ENCODE results near the gene LEUTX.
"Not testable (repeated sequence)": the region's sequence is repeated elsewhere in the genome, so short reads cannot be mapped to it uniquely, and the experiment has no call there.

The LEUTX gene, protein sequence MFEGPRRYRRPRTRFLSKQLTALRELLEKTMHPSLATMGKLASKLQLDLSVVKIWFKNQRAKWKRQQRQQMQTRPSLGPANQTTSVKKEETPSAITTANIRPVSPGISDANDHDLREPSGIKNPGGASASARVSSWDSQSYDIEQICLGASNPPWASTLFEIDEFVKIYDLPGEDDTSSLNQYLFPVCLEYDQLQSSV

DNA sequence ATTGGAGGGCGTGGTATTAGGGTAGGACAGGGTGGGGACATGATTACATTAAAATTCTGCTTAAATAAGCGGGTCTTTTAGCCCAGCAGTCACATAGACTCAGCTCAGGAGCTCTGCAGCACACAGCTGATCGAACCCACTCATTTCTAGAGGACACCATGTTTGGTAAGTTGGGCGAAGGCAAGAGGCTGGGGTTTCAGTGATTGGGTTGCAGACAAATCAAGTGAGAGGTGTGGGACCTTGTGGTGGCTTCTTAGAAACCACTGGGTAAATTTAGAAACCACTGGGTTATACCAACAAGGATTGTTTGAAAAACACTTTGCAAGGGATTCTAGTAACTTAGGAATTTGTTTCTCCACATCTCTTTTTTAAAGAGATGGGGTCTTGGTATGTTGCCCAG lies at the start of gene LEUTX:
LEUTX (plus strand) TSS at position 92 of the 400 bp plus-strand sequence; CDS start at position 159, 67 bp downstream.
- no peak for DNase-seq

DNA sequence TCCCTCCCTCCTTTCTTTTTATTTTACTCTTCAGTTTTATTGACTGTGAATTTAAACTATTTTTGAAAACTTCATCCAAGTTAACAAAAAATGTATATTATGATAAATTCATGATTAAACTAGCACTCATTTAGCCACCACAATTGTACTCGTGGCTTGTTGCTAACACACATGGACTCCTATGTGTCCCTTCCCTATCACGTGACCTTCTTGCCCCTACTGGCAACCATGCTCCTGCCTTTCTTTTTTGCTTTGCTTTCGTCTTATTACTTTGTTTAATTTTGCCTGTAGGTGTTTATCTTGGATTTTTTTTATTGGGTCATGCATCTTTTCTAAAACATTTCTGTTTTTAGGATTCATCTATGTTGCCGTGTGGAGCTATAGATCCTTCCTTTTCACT lies 49.1 kb upstream of the LEUTX start:
- no peak for DNase-seq

DNA sequence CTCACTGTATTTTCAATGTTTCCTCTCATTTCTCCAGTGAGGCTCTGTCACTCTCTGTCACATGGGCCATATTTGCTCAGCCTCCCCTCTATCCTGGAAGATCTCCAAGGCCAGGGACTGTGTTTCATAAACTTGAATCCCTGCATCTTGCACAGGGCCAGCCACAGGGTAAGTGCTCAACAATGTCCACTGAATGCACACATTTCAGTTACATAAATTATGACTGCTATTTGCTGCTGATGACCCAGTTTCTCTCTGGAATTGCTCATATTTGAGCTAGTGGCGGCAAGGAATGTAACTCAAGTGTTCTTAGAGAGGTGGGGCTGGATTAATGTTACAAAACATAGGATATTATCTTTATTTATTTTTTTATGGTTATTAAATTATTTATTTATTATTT lies 47.0 kb upstream of the LEUTX start:
- no peak for DNase-seq

DNA sequence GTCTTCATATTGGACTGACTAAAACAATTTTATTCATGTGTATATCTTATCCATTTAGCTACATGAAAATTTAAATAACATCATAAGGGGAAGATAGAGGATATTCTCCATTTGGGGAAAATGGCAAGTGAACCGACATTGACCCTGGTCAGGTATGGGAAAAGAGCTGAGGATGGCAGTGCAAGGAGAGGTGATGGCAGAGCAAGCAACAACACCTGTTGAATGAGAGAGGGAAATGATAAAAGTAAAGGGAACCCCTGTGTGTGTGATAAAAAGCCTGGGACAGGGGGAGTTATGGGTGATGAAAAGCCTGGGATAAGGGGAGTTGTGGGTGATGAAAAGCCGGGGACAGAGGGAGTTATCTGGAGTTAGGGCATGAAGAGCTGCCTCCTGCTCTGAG lies 44.8 kb upstream of the LEUTX start:
- no peak for DNase-seq

DNA sequence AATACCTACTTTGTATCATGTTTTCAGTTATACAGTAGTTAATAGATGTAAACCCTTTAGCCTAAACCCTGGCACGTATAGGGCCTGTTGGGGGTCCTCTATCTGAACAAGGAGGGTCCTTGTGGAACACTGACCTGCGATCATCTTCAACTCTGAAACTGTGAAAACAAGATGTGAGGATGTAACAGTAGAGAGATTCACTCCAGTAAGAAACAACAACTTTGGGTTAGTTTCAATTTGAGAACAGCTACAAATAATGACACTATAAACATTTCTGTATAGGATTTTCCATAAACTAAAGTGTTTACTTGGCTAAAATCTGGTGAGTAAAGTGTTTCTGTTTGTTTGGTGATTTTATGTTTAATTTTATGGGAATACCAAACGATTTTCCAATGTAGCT lies 43.0 kb upstream of the LEUTX start:
- no peak for DNase-seq

DNA sequence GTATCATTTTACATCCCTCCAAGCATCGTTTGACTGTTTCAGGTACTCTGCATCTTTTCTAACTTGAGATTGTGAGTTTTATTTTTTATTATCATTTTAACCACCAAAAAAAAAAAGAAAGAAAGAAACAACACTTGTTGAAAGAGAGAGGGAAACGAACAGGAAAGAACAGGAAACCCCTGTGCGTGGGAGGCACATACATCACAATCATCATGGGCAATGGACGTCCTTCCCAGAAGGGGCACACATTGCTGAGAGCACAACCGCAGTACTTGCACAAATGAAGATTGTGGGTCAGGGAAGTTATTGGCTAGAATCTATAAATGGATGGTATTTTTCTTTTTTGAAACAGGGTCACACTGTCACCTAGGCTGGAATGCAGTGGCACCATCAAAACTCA lies 42.6 kb upstream of the LEUTX start:
- DNase-seq: no peak

DNA sequence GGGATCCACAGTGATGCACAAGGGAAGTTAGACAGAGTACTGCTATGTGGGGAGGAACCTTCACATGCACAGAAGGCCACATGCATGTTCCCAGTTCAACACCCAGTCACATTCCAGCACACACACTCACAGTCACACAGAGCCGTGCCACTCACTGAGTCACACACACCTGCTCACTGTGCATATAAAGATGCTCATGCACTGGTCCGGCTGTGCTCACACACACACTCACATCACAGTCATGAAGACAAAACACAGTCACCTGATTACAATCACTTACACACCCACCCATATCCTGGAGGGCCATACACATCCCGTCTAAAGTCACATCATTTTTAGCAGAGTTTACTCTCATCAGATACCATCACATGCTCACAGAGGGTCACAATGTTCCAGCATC lies 41.3 kb upstream of the LEUTX start:
- DNase-seq: no peak

DNA sequence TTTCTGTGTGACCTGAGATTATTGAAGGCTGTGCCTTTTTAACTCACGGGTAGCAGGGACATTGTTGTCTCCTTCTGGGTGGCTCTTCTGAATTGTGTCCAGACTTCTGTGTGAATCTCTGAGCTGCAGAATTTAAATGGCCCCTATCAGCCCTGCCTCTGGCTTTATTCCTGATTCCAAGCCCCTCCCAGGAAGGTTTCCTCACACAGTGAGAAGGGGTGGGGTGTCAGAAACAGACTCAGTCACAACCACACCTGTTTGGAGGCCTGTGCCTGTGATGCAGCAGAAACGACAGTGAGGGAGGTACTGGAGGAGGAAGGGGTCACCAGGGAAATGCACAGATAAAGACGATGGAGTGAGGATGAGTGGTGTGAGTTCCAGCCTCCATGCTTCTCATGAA lies 40.8 kb upstream of the LEUTX start, which contains the start of gene CLC:
CLC (minus strand) TSS at position 139 of the 400 bp plus-strand sequence; CDS start at position 62, 77 bp downstream.
- no peak for DNase-seq

DNA sequence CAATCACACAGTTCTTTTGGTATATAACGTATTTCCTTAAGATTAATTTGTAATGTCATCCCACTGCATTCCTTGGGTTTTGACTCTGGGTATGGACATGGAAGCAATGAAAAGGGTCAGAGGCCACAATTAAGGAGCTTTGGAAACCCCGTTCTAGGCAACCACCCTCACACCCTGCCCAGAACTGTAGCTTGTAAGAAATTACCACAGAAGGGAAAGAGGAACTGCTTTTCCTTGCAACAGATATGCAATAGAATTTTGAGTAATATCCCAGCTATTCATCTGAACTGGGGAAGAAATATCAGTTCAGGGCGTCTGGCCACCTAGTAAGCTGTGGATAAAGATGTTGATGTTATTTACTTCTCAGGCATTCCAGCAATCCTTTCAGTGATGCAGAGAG lies 39.8 kb upstream of the LEUTX start:
- DNase-seq: no peak

DNA sequence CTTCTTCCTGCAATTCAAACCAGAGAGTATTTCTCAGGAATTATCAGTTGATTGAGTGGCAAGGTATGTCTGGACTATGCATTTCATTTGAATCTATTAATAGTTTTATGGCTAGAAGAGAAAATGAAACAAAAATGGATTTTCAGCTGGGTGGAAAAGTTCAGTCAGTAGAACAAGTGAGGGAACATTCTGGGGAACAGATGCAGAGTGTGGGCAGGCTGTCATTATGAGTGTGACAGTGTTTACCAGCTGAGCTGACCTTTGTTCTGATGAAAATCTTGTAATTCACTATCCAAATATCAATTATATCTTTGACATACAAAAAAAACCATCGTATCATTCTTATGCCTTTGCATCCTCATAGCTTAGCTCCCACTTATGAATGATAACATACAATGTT lies 38.3 kb upstream of the LEUTX start:
- DNase-seq: no peak

DNA sequence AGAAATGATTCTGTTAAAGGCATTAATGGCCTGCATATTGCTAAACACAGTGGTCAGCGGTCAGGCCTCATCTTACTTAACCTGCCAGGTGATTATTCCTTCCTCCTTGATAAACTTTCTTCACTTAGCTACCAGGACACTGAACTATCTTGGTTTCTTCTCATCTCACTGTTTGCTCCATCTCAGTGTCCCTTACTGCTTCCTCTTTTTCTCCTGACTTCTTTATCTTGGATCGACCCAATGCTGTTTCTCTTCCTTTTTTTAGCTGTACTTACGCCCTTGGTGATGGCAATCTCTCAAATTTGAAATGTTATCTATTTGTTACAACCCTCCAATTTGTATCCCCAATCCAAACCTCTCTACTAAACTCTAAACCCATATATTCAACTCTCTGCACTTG lies 33.0 kb upstream of the LEUTX start:
- no peak for DNase-seq

DNA sequence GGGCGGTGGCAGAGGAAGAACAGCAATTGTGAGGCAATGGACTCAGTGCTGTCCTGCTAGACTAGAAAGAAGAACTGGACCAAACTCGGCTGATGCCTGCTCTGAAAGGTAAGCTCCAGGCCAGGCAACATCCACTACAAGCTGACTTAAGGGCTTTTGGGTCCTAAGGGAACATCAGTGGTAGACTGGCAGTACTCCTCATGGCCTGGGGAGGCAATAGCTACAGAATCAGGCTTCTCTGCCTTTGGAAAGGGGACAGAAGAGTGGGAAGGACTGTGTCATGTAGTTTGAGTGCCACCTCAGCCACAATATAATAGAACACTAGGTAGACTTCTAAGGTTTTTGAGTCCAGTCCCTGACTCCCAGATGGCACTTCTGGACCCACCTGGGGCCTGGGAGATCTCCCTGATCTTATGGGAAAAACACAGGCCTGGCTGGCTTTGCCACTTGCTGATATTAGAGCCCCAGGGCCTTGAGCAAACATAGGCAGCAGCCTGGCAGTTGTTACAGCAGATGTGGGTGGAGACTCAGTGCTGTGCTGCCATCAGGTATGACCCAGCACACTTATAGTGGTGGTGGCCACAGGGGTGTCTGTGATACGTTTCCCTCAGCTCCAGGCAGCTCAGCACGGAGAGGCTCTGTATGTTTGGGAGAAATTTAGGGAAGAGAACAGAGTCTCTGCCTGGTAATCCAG lies 31.7 kb upstream of the LEUTX start:
- no peak for DNase-seq

DNA sequence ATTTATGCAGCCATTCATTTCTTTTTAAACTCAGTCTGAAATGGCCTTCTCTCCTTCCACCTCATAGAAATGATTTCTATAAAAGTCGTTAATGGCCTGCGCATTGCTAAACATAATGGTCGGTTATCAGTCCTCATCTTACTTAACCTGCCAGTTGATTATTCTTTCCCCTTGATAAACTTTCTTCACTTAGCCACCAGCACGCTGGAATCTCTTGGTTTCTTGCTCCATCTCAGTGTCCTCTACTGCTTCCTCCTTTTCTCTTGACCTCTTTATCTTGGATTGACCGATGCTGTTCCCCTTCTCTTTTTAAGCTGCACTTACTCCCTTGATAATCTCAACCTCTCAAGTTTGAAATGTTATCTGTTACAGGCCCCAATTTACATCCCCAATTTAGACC lies 28.7 kb upstream of the LEUTX start:
- DNase-seq: no peak

DNA sequence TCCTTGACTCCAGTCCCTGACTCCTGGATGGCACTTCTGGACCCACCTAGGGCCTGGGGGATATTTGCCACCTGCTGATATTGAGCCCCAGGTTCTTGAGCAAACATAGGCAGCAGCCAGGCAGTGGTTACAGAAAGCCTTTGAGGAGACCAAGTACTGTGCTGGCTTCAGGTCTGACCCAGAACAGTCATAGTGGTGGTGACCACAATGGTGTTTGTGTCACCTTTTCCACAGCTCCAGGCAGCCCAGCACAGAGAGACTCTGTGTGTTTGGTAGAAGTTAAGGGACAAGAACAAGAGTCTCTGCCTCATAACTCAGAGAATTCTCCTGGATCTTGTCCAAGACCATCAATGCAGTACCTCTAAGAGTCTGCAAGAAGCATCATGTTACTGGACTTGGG lies 26.3 kb upstream of the LEUTX start:
- DNase-seq: no peak

DNA sequence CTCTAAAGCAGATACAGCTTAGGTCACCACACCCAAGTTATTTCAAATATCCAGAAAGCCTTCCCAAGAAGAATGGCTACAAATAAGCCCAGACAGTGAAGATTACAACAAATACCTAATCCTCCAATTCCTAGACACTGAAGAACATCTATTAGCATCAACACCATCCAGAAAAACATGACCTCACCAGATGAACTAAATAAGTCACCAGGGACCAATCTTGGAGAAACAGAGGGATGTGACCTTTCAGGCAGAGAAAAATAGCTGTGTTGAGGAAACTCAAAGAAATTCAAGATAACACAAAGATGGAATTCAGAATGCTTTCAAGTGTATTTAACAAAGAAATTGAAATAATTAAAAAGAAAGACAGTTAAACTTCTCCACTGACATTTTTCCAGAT lies 25.9 kb upstream of the LEUTX start:
- no peak for DNase-seq

DNA sequence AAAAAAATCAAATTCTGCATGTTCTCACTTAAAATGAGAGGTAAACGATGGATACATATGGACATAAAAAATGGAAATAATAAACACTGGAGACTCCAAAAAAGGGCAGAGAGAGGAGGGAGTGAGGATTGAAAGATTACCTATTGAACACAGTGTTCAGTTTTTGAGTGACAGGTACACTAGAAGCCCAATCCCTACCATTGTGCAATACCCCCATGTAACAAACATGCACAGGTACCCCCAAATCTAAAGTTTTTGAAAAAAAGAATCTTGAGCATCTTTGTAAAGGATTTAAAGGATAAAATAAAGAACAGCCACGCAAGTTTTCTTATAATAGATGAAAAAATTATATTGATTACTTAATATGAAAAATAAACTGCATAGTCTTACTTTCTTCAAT lies 24.1 kb upstream of the LEUTX start:
- DNase-seq: no peak

DNA sequence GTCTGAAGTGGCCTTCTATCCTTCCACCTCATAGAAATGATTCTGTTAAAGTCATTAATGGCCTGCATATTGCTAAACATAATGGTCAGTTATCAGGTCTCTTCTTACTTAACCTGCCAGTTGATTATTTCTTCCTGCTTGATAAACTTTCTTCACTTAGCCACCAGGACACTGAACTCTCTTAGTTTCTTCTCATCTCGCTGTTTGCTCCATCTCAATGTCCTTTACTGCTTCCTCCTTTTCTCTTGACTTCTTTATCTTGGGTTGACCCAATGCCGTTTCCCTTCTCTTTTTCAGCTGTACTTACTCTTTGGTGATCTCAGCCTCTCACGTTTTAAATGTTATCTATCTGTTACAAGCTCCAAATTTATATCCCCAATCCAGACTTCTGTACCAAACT lies 23.7 kb upstream of the LEUTX start:
- no peak for DNase-seq

DNA sequence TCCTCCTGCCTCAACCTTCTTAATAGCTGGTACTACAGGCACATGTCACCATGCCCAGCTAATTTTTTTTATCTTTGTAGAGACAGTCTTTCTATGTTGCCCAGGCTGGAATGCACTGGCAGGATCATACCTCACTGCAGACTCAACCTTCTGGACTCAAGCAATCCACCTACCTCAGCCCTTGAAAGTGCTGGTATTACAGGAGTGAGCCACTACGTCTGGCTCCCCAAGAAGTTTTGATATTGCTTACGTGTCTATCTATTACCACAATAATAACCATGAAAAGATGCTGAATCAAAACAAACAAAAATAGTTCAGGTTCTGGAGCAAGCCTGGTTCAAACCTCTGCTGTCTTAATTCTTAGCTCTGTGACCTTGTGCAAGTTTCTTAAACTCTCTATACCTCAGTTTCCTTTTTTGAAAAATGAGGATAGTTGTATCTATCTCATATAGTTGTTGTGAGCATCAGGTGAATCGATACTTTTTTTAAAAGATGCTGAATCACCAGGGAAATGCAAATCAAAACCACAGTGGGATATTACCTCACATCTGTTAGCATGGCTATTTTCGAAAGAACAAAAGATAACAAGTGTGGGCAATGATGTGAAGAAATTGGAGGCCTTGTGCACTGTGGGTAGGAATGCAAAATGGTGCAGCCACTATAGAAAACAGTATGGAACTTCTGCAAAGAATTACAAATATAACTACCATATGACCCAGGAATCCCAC lies 19.0 kb upstream of the LEUTX start:
- no peak for DNase-seq

DNA sequence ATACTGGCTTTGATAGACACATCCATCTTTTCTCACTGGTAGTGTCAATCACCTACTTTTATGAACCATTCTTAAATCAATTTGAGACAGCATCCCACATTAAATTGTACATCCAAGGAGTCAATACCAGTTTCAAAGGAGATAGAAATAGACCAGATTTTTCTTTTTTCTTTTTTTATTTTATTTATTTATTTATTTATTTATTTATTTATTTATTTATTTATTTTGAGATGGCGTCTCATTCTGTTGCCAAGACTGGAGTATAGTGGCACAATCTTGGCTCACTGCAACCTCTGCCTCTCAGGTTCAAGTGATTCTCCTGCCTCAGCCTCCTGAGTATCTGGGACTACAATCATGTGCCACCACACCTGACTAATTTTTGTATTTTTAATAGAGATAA lies 16.8 kb upstream of the LEUTX start:
- DNase-seq: not testable (repeated sequence)

DNA sequence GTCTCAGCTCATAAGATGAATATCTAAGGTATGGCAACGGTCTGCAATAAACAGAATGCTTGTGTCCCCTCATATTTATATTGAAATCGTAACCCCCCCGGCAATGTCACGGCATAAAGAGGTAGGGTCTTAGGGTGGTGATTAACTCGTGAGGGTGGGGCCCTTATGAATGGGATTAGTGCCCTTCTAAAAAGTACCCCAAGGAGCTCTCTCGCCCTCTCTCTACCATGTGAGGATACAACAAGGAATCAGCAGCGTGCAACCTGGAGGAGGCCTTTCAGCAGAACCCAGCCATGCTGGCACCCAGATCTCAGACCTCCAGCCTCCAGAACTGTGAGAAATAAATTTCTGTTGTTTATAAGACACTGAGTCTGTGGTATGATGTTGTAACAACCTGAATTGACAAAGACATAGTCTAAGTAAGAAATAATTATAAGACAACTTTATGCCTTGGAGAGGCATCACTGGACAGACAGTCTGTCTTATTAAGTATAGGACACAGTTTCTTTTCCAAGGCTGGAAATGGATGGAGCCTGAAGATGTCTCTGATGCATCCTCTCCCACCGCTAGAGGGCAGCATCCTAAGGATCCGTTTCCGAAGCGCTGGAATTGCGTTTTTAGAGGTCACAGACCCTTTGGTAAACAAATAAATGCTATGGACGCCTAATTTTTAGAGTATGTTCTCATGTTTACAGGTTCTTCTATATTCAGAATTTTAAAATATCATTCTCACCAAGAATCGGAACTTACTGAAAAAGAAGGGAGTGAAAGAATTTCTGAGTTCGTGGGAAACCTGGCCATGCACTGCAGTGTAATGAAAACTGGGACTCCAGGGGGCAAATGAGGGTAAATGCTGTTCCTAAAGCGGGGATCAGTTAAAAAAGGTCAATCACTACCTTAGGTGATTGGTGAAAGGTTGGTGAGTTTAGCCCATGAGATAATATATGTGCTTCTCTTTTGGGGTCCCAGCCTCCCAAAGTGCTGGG lies 13.3 kb upstream of the LEUTX start:
- no peak for DNase-seq

DNA sequence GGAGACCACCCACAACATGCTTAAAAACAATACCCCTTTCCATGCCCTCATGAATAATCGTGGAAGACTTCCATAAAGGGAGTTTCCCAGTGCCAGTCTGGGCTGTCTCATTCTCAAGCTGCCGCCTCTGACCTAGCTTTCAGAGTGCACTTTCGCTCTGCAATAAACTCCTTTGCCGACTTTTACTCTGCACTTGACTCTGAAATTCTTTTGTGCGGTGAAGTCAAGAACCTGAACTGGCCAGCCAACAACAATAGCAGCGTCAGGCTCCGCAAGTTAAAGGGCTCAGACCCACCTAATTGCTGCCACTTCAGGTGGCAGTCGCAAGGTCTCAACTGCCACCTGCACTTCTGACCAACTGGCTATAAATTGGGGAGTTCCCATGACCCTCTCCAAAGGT lies 10.3 kb upstream of the LEUTX start:
- DNase-seq: no peak

DNA sequence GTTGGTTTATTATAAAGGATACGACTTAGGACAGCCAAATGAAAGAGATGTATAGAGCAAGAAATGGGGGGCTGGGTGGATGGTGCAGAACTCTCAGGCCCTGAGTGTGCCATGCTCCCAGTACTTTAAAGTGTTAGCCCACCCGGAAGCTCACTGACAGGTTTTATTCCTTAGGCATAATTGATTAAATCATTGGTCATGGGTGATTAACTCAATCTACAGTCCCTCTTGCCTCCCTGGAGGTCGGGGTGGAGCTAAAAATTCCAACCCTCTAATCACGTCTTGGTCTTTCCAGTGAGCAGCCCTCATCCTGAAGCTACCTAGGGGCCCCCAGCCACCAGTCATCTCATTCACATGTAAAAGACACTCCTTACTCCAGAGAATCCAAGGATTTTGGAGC lies 9.9 kb upstream of the LEUTX start:
- no peak for DNase-seq

DNA sequence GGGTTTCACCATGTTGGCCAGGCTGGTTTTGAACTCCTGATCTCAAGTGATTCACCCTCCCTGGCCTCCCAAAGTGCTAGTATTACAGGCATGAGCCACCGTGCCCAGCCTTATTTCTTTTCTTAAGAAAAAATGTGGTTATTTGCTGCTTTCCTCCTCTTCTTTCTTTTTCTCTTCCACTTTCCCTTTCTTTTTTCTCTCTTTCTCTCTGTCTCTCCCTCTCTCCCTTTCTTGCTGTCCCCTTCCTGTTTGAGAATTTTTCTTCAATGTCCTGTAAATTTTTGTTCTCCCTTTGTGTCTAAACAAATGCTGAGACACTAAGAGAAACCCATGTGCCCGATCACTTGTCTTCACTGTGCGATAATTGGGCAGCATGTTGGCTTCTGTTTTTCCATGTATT lies 2.2 kb downstream of the LEUTX start:
- no peak for DNase-seq
